ENCODE results near the gene ASH1L.

Gene ASH1L

GRCh38 chr1:155555915-155556314 is 6.7 kb downstream of the ASH1L start:
- no peak for ATAC-seq
- TF ChIP-seq GLIS3 (CRISPR knock-in tag; IDR thresholded peaks at IDR 0.05) (no peak), ZC3H10 (CRISPR knock-in tag; IDR thresholded peaks at IDR 0.05) (no peak), ZFP30 (CRISPR knock-in tag; IDR thresholded peaks at IDR 0.05) (no peak), BACH2 (CRISPR knock-in tag; IDR thresholded peaks at IDR 0.05; ENCODE audit: borderline replicate concordance) (no peak), ISL1 (CRISPR knock-in tag; IDR thresholded peaks at IDR 0.05) (no peak), ZNF565 (CRISPR knock-in tag; conservative IDR thresholded peaks at IDR 0.05; ENCODE audit: low read depth) (no peak), CREB5 (CRISPR knock-in tag; IDR thresholded peaks at IDR 0.05; ENCODE audit: low read depth) (no peak), ZFP3 (CRISPR knock-in tag; IDR thresholded peaks at IDR 0.05) (no peak), TCF4 (CRISPR knock-in tag; IDR thresholded peaks at IDR 0.05; ENCODE audit: borderline replicate concordance) (no peak)

- ATAC-seq = no peak
Measured at GRCh38 chr1:155553349-155553748, 9.3 kb downstream of the ASH1L start.

More at GRCh38 chr1:155553349-155553748, 9.3 kb downstream of the ASH1L start:
- no peak for TF ChIP-seq ZNF565 (CRISPR knock-in tag; conservative IDR thresholded peaks at IDR 0.05; ENCODE audit: low read depth)
- no peak for TF ChIP-seq TOX (CRISPR knock-in tag; IDR thresholded peaks at IDR 0.05; ENCODE audit: borderline replicate concordance)
- TF ChIP-seq ZNF70 (CRISPR knock-in tag; IDR thresholded peaks at IDR 0.05) = no peak
- no peak for TF ChIP-seq CSRNP3 (CRISPR knock-in tag; IDR thresholded peaks at IDR 0.05)
- TF ChIP-seq ISL1 (CRISPR knock-in tag; IDR thresholded peaks at IDR 0.05) = no peak
- TF ChIP-seq ZFP30 (CRISPR knock-in tag; IDR thresholded peaks at IDR 0.05) = no peak
- no peak for TF ChIP-seq CSDC2 (CRISPR knock-in tag; IDR thresholded peaks at IDR 0.05)
- no peak for TF ChIP-seq POU6F1 (CRISPR knock-in tag; IDR thresholded peaks at IDR 0.05; ENCODE audit: borderline replicate concordance, low read depth)
- TF ChIP-seq ZC3H10 (CRISPR knock-in tag; IDR thresholded peaks at IDR 0.05) = no peak
- TF ChIP-seq PATZ1 (CRISPR knock-in tag; IDR thresholded peaks at IDR 0.05; ENCODE audit: borderline replicate concordance) = no peak
- TF ChIP-seq OSR1 (CRISPR knock-in tag; IDR thresholded peaks at IDR 0.05) = no peak
- no peak for TF ChIP-seq TCF4 (CRISPR knock-in tag; IDR thresholded peaks at IDR 0.05; ENCODE audit: borderline replicate concordance)
- no peak for TF ChIP-seq PPARA (CRISPR knock-in tag; IDR thresholded peaks at IDR 0.05; ENCODE audit: borderline replicate concordance)
- no peak for TF ChIP-seq TSHZ2 (CRISPR knock-in tag; IDR thresholded peaks at IDR 0.05)
- no peak for TF ChIP-seq CREB5 (CRISPR knock-in tag; IDR thresholded peaks at IDR 0.05; ENCODE audit: low read depth)
- no peak for TF ChIP-seq GLIS3 (CRISPR knock-in tag; IDR thresholded peaks at IDR 0.05)
- TF ChIP-seq BACH2 (CRISPR knock-in tag; IDR thresholded peaks at IDR 0.05; ENCODE audit: borderline replicate concordance) = no peak

Data from SK-N-SH treated with all-trans-retinoic acid at 6 μM for 48 hours (cell line).